HG03066 (cell line): ENCODE data around the gene CHD9.
"Not testable (repeated sequence)": the region's sequence is repeated elsewhere in the genome, so short reads cannot be mapped to it uniquely, and the experiment has no call there.

Experiments used
- ATAC-seq: cut with Tn5 transposase; IDR thresholded peaks from one replicate; pipeline ENCODE4 v1.9.1; 2021; ENCODE audit warnings: low read depth; ENCODE audit not compliant: unreplicated experiment

CHD9 gene

GRCh38 chr16:53048139-53048915 lies 6.5 kb upstream of the CHD9 start:
- no peak for ATAC-seq

- not testable (repeated sequence) for ATAC-seq
These were observed 3.5 kb upstream of the CHD9 start for GRCh38 chr16:53051255-53051654.

GRCh38 chr16:53052519-53053501 lies 2.0 kb upstream of the CHD9 start, which contains the start of gene CHD9NB:
TSS of gene CHD9NB (minus strand) at chr16:53052897. CDS start at chr16:53044158, 8,739 bp downstream.
- ATAC-seq = no peak

GRCh38 chr16:53053967-53054669 lies 673 bp upstream of the CHD9 start:
- peak; percentile 36 for ATAC-seq

GRCh38 chr16:53055541-53056391 lies 975 bp downstream of the CHD9 start:
- ATAC-seq = no peak

- no peak for ATAC-seq
These were observed 1.6 kb downstream of the CHD9 start for GRCh38 chr16:53056392-53056881.

GRCh38 chr16:53057658-53058057 lies 2.9 kb downstream of the CHD9 start:
- no peak for ATAC-seq

GRCh38 chr16:53058441-53058840 lies 3.6 kb downstream of the CHD9 start:
- ATAC-seq = no peak

GRCh38 chr16:53058882-53059281 lies 4.1 kb downstream of the CHD9 start:
- ATAC-seq = no peak

- no peak for ATAC-seq
These were observed 4.9 kb downstream of the CHD9 start for GRCh38 chr16:53059672-53060071.

GRCh38 chr16:53061256-53061655 lies 6.5 kb downstream of the CHD9 start:
- peak; percentile 27 for ATAC-seq

- peak; percentile 86 for ATAC-seq
These were observed 6.9 kb downstream of the CHD9 start for GRCh38 chr16:53061701-53062159.

- ATAC-seq = no peak
These were observed 9.3 kb downstream of the CHD9 start for GRCh38 chr16:53064081-53064578.

GRCh38 chr16:53065461-53066061 lies 10.8 kb downstream of the CHD9 start:
- no peak for ATAC-seq

- no peak for ATAC-seq
These were observed 12.9 kb downstream of the CHD9 start for GRCh38 chr16:53067675-53068074.

GRCh38 chr16:53068423-53068833 lies 13.6 kb downstream of the CHD9 start:
- peak; percentile 53 for ATAC-seq

GRCh38 chr16:53069772-53070171 lies 15.0 kb downstream of the CHD9 start:
- ATAC-seq = no peak

GRCh38 chr16:53071748-53072301 lies 17.0 kb downstream of the CHD9 start:
- ATAC-seq = peak; percentile 42

GRCh38 chr16:53073022-53073421 lies 18.2 kb downstream of the CHD9 start:
- no peak for ATAC-seq
